Activated CD4-positive, alpha-beta memory T cell treated with anti-CD3 and anti-CD28 coated beads for 36 hours (primary cell): ENCODE results near the gene STK17A. TPM values are rescaled to one million over a fixed set of nuclear protein-coding genes. Genes with fewer than 3 reads are reported as not detected.

Source experiments
- CTCF ChIA-PET: fragments of 350-600 bp; sonication (Branson Sonifier 250); formaldehyde crosslinking; loops from one replicate; lab custom pipeline; 2021; ENCODE audit warnings: antibody characterized with exemption, inconsistent platforms; lab: Charles Lee
- POLR2A ChIA-PET: fragments of 350-600 bp; sonication (Branson Sonifier 250); formaldehyde crosslinking; loops from one replicate; lab custom pipeline; 2021; ENCODE audit warnings: antibody characterized with exemption; lab: Charles Lee
- DNase-seq: peaks from one replicate; pipeline ENCODE4 v3.0.0-alpha.2; 2020
- H3K27ac Mint-ChIP-seq: one replicate; pipeline ENCODE4 v1.8.0; 2021; ENCODE audit warnings: mixed read lengths
- H3K27me3 Mint-ChIP-seq: one replicate; pipeline ENCODE4 v1.8.0; 2021; ENCODE audit warnings: mixed read lengths
- H3K36me3 Mint-ChIP-seq: one replicate; pipeline ENCODE4 v1.8.0; 2021; ENCODE audit warnings: mixed read lengths
- H3K4me1 Mint-ChIP-seq: one replicate; pipeline ENCODE4 v1.8.0; 2021; ENCODE audit warnings: low read depth, mixed read lengths
- H3K4me3 Mint-ChIP-seq: one replicate; pipeline ENCODE4 v1.8.0; 2021; ENCODE audit warnings: mild to moderate bottlenecking, mixed read lengths
- H3K9me3 Mint-ChIP-seq: one replicate; pipeline ENCODE4 v1.8.0; 2021; ENCODE audit warnings: mixed read lengths
- intact Hi-C: fragments of 100-400 bp; cut with micrococcal nuclease; formaldehyde crosslinking; loops from one replicate; pipeline ENCODE4 v1.15.1; 2023
- total RNA-seq, 2 experiments: library from RNA; stranded (reverse); gene quantifications; one replicate each; pipeline ENCODE4 v1.2.3, GENCODE V29; 2021

The STK17A gene
- 10 to 100 TPM; 58.2 to 62.6 TPM for total RNA-seq

DNA sequence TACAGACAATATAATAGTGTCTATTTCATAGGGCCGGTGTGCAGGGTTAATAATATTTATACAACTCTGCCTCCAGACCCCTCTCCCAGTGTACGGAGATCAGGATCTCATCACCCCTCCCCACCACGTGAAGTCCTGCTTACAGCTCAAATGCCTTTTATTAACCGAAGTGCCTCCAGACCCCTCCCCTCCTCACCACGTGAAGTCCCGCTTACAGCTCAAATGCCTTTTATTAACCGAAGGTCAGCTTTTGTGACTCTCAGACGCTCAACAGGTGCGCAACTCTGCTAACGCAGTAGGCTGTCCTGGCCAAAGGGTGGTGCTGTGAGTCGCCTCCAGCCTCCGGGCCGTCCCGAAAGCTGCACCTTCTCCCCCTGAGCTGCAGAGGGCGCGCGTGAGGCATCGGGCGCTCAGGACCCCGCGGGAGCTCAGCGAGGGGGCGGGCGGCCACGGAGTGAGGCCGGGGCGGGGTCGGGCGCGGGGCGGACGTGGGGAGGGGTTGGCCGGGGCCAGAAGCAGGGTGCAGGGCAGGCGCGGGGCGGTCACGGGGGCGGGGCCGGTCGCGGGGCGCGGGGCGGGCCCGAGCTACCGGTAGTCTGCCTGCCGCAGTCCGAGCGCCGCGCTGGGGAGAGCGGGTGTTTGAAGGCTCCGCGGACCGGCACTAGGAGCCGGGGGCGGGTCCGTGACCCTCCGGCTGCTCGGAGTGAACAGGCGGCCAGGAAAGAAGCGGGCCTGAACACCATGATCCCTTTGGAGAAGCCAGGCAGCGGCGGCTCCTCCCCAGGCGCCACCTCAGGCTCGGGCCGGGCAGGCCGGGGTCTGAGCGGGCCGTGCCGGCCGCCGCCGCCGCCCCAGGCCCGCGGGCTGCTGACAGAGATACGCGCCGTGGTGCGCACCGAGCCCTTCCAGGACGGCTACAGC, at the start of gene STK17A:
TSS of gene STK17A (plus strand) at position 606 of the 921 bp plus-strand sequence. CDS start at position 742, 136 bp downstream.
- ChIA-PET POLR2A (interaction anchor here (0.6 to 7.4 kb wide), 35 partner anchors 8 to 651 kb away, joined by 3 to 90 read pairs (median 4); partner anchors contain the start of genes BLVRA, COA1, MRPL32 and PSMA2), CTCF (interaction anchor here (0.5 to 10.8 kb wide), 73 partner anchors 8 to 651 kb away, joined by 3 to 548 read pairs (median 8); partner anchors contain the start of genes BLVRA, COA1, MRPL32 and MRPS24)
- Mint-ChIP-seq H3K4me3 (peak within 1 kb of the TSS; percentile 95), H3K9me3 (no peaks in the 10 kb centered on the region), H3K27ac (peak within 1 kb of the TSS; percentile 98), H3K4me1 (peaks cover 20% of the 10 kb centered on the region), H3K27me3 (peaks cover 5% of the 10 kb centered on the region), H3K36me3 (peaks cover 11% of the 10 kb centered on the region)
- peak; percentile 97 for DNase-seq
- intact Hi-C loops, result loop anchor here (1.0 to 10.0 kb wide), 6 partner anchors 10 to 648 kb away; partner anchors contain the start of genes COA1, MRPL32 and PSMA2

DNA sequence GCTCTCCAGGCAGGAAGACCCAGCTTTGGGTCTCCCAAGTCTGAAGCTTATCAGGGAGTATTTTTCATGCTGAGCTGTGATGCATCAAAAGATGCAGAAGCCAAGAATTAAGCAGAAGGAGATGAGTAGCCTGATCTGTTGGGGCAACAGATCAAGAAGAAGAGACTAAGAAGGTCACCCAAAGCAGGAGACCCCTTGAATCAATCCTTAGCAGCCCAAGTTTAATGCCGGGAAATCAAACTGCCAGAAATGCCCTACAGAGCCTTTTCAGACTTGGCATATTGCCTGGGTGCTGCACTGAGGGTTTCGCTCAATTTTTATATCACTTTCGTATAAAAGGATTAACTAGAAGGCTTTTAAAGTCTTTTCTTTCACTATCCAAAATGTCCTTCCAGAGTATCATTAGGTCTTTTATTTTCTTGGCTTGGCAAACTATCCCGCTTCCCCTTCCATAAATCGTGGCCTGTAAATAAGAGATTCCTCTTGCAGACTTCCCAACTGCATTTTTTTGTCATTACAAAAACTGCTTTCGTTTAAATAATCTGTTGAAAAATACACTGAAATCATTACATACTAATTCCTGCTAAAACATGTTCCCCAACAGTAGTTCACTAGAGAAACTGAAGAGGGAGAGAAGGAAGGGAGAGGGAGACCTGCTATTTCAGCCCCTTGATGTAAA, 49.0 kb upstream of the STK17A start:
- H3K27ac Mint-ChIP-seq, result no peak overlapping the region
- H3K4me1 Mint-ChIP-seq, result no peaks in the 10 kb centered on the region
- intact Hi-C loops, result no loop called here
- no peak overlapping the region for H3K4me3 Mint-ChIP-seq
- H3K9me3 Mint-ChIP-seq, result no peaks in the 10 kb centered on the region
- CTCF ChIA-PET, result no interaction called here
- peaks cover 3% of the 10 kb centered on the region for H3K27me3 Mint-ChIP-seq
- POLR2A ChIA-PET, result no interaction called here
- DNase-seq, result no peak
- no peaks in the 10 kb centered on the region for H3K36me3 Mint-ChIP-seq

DNA sequence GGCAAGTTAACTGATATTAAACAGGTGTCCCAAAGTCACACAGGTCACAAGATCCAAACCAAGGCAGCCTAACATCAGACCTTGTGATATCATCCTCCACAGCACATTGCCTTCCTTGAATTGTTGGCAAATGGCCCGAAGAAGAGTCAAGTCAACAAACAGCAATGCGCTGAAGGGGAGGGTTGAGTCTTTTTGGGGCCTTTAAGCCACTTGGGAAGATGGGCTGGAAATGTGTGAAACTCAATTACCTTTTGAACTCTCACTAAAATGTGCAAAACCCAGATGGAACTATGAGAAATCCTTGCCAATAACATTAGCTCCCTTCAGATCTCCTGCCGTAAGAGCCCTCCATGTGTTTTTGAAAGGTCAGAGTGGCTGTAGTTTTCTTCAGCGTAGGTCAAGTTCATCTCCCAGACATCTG, 47.9 kb upstream of the STK17A start:
- ChIA-PET CTCF (no interaction called here), POLR2A (no interaction called here)
- H3K27me3 Mint-ChIP-seq, result no peaks in the 10 kb centered on the region
- H3K27ac Mint-ChIP-seq, result no peak overlapping the region
- no peak for DNase-seq
- H3K9me3 Mint-ChIP-seq, result no peaks in the 10 kb centered on the region
- H3K4me1 Mint-ChIP-seq, result no peaks in the 10 kb centered on the region
- H3K4me3 Mint-ChIP-seq, result no peak overlapping the region
- intact Hi-C loops, result no loop called here
- no peaks in the 10 kb centered on the region for H3K36me3 Mint-ChIP-seq

DNA sequence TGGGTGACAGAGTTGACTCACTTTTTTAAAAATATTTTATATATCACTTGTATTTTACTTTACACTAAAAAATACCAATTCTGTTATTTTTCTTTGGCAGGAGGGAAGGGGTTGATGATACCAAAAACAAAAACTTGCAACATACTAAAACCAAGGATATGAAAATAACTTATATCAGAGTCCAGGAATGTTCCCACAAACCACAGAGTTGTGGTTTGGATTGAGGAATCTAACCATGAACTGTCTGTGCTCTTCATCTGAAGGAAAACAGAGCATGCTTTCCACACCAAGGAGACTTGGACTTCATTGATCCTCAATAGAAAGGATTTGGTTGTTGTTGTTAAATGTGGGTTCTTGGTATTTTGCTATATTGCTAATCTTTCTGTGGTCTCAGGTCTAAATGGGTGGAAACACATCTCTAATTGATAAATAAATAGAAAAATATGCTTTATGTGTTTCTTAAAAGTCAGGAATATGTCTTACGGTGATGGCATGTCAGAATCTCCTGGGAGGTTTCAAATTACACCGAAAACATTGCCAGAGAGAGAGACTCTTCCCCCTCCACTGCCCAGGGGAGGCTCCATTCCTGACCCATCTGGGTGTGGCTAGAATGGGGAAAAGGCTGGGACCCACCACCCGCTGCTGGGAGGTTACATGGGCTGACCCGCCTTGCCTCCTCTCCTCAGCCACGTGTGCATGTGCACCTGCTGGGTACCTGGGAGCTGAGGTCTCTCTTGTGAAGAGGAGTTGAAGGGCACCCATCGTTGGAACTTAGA, 46.9 kb upstream of the STK17A start:
- ChIA-PET CTCF (no interaction called here), POLR2A (no interaction called here)
- no peak for DNase-seq
- H3K36me3 Mint-ChIP-seq, result no peaks in the 10 kb centered on the region
- no peaks in the 10 kb centered on the region for H3K27me3 Mint-ChIP-seq
- H3K9me3 Mint-ChIP-seq, result no peaks in the 10 kb centered on the region
- no peak overlapping the region for H3K27ac Mint-ChIP-seq
- H3K4me3 Mint-ChIP-seq, result no peak overlapping the region
- intact Hi-C loops, result no loop called here
- no peaks in the 10 kb centered on the region for H3K4me1 Mint-ChIP-seq

DNA sequence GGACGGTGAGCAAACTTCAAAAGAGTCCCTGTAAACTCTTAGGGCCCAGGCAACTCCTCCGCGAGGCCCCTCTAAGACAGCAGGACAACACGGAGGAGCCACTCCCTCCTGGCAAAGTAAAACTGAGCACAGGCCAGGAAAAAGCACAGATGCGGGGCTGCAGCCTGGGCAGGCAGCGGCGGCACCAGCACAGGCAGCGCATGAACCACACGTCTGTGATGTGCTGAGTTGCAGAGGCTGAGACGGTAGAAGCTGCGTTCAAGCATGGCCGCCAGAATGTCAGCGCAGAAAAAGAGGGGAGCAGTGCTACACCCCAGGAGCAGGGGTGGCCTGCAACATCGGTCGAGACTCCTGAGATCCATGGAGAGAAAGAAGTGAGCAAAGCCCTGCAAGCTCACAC, 46.1 kb upstream of the STK17A start:
- H3K4me1 Mint-ChIP-seq, result no peaks in the 10 kb centered on the region
- H3K27ac Mint-ChIP-seq, result no peak overlapping the region
- H3K4me3 Mint-ChIP-seq, result no peak overlapping the region
- H3K27me3 Mint-ChIP-seq, result no peaks in the 10 kb centered on the region
- intact Hi-C loops, result no loop called here
- ChIA-PET CTCF (no interaction called here), POLR2A (no interaction called here)
- DNase-seq, result no peak
- no peaks in the 10 kb centered on the region for H3K36me3 Mint-ChIP-seq
- H3K9me3 Mint-ChIP-seq, result no peaks in the 10 kb centered on the region

DNA sequence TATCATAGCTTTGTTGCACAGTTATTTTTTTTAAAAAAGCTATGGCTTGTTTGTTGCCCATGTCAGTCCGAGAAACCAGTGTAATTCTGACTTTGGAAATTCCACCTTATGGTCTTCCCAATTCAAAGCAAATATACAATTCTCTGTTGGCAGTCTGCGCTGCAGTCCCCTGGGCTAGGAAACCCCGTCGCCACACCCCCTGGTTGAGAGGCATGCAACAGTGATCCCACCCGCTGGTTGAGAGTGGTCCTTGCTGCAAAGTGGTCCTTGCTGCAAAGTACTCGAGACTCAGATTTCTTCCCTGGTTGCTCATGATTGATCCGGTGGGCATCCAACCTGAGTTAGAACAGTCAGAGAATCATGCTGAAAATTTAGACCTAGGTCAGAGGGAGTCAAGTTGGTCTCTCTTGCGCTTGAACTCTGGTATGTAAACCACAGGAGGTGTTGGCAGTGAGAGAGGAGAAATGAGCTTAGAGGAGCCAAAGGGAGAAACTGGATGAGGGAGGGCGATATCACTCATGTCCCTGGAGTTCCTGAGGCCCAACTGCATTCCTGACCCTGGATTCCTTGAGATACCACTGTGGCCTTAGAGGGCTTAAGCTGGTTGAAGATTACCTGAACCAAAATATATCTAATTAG, 45.0 kb upstream of the STK17A start:
- H3K4me1 Mint-ChIP-seq, result no peaks in the 10 kb centered on the region
- CTCF ChIA-PET, result interaction anchor here (0.8 kb wide), 1 partner anchor 37 kb away, joined by 3 read pairs; no protein-coding TSS in a partner anchor
- DNase-seq, result no peak
- no peak overlapping the region for H3K4me3 Mint-ChIP-seq
- peaks cover 3% of the 10 kb centered on the region for H3K27me3 Mint-ChIP-seq
- no peaks in the 10 kb centered on the region for H3K36me3 Mint-ChIP-seq
- H3K27ac Mint-ChIP-seq, result no peak overlapping the region
- no peaks in the 10 kb centered on the region for H3K9me3 Mint-ChIP-seq
- intact Hi-C loops, result no loop called here
- POLR2A ChIA-PET, result no interaction called here

DNA sequence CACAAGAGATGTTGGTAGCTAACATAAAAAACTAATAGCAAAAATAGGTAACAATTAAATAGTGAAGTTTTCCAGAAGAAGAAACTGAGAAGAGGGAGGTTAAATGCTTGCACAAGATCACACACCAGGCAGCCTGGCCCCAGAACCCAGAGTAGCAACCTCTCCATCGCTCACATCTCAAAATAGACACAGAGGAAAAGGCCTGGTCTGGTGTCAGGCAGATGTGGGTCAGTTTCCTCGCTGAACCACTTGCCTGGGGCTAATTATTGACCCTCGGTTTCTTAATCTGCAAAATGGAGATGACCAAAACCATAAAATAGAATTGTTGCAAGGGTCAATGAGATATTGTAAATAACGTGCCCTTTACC, 44.5 kb upstream of the STK17A start:
- Mint-ChIP-seq H3K36me3 (no peaks in the 10 kb centered on the region), H3K27me3 (peaks cover 3% of the 10 kb centered on the region), H3K4me1 (no peaks in the 10 kb centered on the region), H3K9me3 (no peaks in the 10 kb centered on the region), H3K4me3 (no peak overlapping the region), H3K27ac (no peak overlapping the region)
- no peak for DNase-seq
- POLR2A ChIA-PET, result no interaction called here
- CTCF ChIA-PET, result no interaction called here
- intact Hi-C loops, result no loop called here

DNA sequence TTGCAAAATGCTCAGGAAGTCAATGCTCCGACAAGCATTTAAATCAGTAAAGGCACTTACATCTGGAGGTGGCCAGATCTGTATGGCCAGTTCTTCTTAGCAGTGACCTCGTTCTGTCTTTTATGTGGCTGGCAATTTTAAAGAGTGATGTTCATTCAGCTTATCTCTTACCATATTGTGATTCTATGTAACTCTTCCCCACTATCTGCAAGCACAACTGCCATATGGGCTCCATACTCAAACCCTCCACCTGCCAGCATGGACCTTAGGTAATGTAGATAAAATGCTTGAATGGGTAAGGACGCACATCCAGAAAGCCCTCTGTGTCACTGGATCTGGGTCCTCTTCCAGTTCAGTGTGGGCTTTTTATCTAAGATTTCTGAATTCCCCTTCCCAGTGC, 42.4 kb upstream of the STK17A start:
- Mint-ChIP-seq H3K4me3 (no peak overlapping the region), H3K4me1 (no peaks in the 10 kb centered on the region), H3K9me3 (no peaks in the 10 kb centered on the region), H3K27ac (no peak overlapping the region), H3K36me3 (no peaks in the 10 kb centered on the region), H3K27me3 (peaks cover 7% of the 10 kb centered on the region)
- intact Hi-C loops, result no loop called here
- POLR2A ChIA-PET, result no interaction called here
- DNase-seq, result no peak
- CTCF ChIA-PET, result no interaction called here

DNA sequence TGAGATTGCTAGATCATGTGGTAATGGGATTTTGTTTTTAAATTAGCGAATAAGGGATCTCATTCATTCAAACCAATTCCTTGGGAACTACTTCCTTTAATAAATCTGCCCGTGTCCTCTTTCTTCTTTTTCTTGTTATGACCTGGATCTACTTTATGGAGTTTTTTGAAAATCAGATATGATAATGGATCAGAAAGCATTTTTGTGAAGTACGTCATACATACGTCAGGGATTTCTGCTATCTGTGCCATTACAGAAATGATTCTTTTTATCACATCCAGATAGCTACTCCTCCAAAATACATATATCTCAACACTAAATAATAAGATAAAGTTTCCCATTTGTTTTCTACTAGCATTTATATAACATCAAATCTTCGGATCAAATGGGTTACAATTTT, 40.2 kb upstream of the STK17A start:
- no peak overlapping the region for H3K4me3 Mint-ChIP-seq
- ChIA-PET POLR2A (interaction anchor here (0.8 kb wide), 1 partner anchor 24 kb away, joined by 3 read pairs; no protein-coding TSS in a partner anchor), CTCF (no interaction called here)
- no peaks in the 10 kb centered on the region for H3K4me1 Mint-ChIP-seq
- peaks cover 2% of the 10 kb centered on the region for H3K9me3 Mint-ChIP-seq
- no peak overlapping the region for H3K27ac Mint-ChIP-seq
- no peak for DNase-seq
- H3K27me3 Mint-ChIP-seq, result peaks cover 15% of the 10 kb centered on the region
- no peaks in the 10 kb centered on the region for H3K36me3 Mint-ChIP-seq
- intact Hi-C loops, result no loop called here

DNA sequence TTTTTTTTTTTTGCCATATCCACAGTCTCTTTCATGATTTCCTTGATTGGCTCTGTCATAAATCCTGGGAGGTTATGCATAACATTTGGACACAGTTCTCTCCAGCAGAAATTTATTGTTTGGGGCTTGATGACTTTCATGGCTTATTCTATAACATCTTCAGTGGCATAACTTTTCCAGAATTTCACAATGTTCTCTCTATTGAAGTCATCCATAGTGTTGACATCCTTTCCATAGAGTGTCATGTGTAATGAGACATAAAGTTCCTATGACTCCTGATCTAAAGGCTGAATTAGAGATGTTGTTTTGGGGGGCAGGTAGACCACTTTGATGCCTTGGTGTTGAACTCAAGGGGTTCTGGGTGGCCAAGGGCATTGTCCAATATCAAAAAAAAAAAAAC, 36.7 kb upstream of the STK17A start:
- CTCF ChIA-PET, result no interaction called here
- Mint-ChIP-seq H3K9me3 (peaks cover 2% of the 10 kb centered on the region), H3K36me3 (no peaks in the 10 kb centered on the region), H3K27ac (no peak overlapping the region), H3K4me3 (no peak overlapping the region), H3K4me1 (no peaks in the 10 kb centered on the region), H3K27me3 (peaks cover 15% of the 10 kb centered on the region)
- POLR2A ChIA-PET, result no interaction called here
- intact Hi-C loops, result no loop called here
- DNase-seq, result no peak

DNA sequence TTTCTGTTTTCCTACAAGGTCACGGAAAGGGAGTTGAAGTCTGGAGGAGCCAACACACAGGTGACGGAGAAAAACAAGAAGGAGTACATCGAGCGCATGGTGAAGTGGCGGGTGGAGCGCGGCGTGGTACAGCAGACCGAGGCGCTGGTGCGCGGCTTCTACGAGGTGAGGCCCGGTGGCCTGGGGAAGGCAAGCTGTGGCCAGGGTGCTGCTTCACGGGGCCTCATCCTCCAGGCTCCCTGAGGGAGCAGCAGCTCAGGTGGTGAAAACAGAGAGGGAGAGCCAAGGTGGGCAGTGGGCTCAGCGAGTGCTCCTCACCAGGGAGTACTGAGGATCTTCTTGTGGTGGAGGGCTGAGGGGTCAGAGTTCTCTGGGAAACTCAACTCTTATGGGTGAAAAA, 32.5 kb upstream of the STK17A start:
- no peak overlapping the region for H3K27ac Mint-ChIP-seq
- peaks cover 2% of the 10 kb centered on the region for H3K9me3 Mint-ChIP-seq
- peaks cover 15% of the 10 kb centered on the region for H3K4me1 Mint-ChIP-seq
- intact Hi-C loops, result no loop called here
- no peak overlapping the region for H3K4me3 Mint-ChIP-seq
- no peaks in the 10 kb centered on the region for H3K36me3 Mint-ChIP-seq
- CTCF ChIA-PET, result no interaction called here
- no peak for DNase-seq
- POLR2A ChIA-PET, result interaction anchor here (0.7 kb wide), 1 partner anchor 517 kb away, joined by 3 read pairs; no protein-coding TSS in a partner anchor
- peaks cover 9% of the 10 kb centered on the region for H3K27me3 Mint-ChIP-seq
